Measurements from ENCODE around the gene PSMB3. TPM values are rescaled to one million over a fixed set of nuclear protein-coding genes. Genes with fewer than 3 reads are reported as not detected.

The PSMB3 gene
- total and polyA plus RNA-seq, 2 experiments from 2014 or later, result 166 to 379 TPM

DNA sequence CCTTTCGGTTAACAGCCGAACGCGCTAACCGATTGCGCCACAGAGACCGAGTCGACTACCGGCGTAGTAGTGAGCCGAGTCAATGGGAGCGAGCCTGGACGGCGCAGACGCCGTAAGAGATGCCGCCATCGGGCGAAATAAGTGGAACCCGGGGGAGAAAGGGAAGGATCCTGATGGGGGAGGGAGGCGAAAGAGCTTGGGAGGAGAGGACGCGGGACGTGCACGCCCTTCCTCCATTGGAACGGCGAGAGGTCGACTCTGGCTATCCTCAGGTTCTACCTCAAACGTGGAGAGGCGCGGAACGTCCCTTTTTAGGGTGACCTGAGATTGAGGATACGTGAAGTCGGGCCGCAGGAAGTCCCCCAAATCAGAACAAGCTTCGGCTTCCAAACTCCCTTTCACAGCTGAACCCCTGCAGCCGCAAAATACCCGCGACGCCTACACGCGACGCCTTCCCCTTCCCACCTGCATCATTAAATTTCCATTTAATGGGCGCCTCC, 683 bp upstream of the PSMB3 start:
- Histone ChIP-seq H3K27ac (peak overlapping the region; percentile 17), H3K36me3 (peaks cover 5% of the 10 kb centered on the region), H3K4me3 (peak overlapping the region; percentile 97), H3K27me3 (no peaks in the 10 kb centered on the region), H3K4me1 (ENCODE audit: low read depth) (peaks cover 12% of the 10 kb centered on the region), H3K9me3 (ENCODE audit: low read depth) (no peaks in the 10 kb centered on the region)
- peak; percentile 86 to 89 for DNase-seq (ENCODE audit: low read depth in 1 of 2, low spot score in 1 of 2)
- TF ChIP-seq, protein P1, sequence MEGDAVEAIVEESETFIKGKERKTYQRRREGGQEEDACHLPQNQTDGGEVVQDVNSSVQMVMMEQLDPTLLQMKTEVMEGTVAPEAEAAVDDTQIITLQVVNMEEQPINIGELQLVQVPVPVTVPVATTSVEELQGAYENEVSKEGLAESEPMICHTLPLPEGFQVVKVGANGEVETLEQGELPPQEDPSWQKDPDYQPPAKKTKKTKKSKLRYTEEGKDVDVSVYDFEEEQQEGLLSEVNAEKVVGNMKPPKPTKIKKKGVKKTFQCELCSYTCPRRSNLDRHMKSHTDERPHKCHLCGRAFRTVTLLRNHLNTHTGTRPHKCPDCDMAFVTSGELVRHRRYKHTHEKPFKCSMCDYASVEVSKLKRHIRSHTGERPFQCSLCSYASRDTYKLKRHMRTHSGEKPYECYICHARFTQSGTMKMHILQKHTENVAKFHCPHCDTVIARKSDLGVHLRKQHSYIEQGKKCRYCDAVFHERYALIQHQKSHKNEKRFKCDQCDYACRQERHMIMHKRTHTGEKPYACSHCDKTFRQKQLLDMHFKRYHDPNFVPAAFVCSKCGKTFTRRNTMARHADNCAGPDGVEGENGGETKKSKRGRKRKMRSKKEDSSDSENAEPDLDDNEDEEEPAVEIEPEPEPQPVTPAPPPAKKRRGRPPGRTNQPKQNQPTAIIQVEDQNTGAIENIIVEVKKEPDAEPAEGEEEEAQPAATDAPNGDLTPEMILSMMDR (IDR thresholded peaks at IDR 0.05; ENCODE audit: low read depth, low read length), result no peak

DNA sequence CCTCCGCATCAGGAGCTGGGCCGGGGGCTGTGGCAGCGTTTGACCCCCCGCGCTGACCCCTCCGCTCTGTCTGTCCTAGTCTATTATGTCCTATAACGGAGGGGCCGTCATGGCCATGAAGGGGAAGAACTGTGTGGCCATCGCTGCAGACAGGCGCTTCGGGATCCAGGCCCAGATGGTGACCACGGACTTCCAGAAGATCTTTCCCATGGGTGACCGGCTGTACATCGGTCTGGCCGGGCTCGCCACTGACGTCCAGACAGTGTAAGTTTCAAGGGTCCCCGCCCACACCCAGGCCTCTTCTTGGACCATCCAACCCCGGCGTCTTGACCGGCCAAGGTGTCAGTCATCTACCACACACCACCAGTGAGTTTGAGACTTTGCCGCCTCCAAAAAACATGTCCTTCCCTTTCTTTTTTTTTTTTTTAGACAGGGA, 548 bp downstream of the PSMB3 start:
- Histone ChIP-seq H3K27ac (peak overlapping the region; percentile 44), H3K4me1 (ENCODE audit: low read depth) (peaks cover 12% of the 10 kb centered on the region), H3K9me3 (ENCODE audit: low read depth) (no peaks in the 10 kb centered on the region), H3K27me3 (no peaks in the 10 kb centered on the region), H3K36me3 (peaks cover 10% of the 10 kb centered on the region), H3K4me3 (peak overlapping the region; percentile 97)
- DNase-seq (ENCODE audit: low read depth in 1 of 2, low spot score in 1 of 2), result no peak
- TF ChIP-seq, protein P1 (IDR thresholded peaks at IDR 0.05; ENCODE audit: low read depth, low read length), result no peak

DNA sequence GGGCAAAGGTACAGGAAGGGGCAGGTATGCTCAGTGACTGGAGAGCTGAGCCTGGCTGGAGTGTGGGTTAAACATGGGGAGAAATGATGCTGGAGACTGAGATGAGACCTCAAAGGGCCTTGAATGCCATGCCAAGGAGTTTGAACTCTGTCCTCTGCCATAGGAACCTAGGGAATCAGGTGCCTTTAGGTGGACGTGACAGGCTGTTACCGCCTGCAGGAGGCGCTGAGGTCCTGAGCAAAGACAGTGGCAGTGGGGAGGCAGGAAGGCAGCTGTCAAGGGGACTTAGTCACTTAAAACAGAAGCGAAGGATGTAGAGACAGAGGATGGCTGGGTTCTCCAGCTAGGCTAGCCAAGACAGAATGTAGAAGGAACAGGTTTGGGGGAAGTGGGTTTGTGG, 9.1 kb downstream of the PSMB3 start:
- TF ChIP-seq, protein P1 (IDR thresholded peaks at IDR 0.05; ENCODE audit: low read depth, low read length), result peak; percentile 36

DNA sequence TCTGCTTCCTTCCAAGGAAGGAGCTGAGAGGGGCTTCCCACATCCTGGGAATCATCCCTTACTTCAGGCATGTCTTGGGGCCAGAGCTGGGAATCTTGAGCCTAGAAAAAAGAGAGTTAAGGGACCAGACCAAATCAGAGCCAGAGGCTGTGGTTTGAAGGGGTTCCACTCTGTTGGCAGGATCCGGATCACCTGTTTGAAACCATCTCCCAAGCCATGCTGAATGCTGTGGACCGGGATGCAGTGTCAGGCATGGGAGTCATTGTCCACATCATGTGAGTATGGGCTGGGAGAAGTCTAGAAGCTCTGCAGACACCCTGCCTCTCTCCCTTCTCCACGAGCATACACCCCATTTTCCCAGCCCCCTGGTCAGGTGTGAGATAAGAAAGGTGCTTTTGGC, 9.7 kb downstream of the PSMB3 start:
- TF ChIP-seq, protein P1 (IDR thresholded peaks at IDR 0.05; ENCODE audit: low read depth, low read length), result no peak
- peaks cover 47% of the 10 kb centered on the region for H3K36me3 ChIP-seq
- no peak for DNase-seq (ENCODE audit: low read depth in 1 of 2, low spot score in 1 of 2)
- H3K9me3 ChIP-seq (ENCODE audit: low read depth), result no peaks in the 10 kb centered on the region
- H3K4me1 ChIP-seq (ENCODE audit: low read depth), result no peaks in the 10 kb centered on the region
- no peaks in the 10 kb centered on the region for H3K27me3 ChIP-seq
- H3K27ac ChIP-seq, result no peak overlapping the region
- H3K4me3 ChIP-seq, result no peak overlapping the region

More for the DNA sequence above, 9.1 kb downstream of the PSMB3 start:
- H3K4me1 ChIP-seq (ENCODE audit: low read depth), result no peaks in the 10 kb centered on the region
- peaks cover 46% of the 10 kb centered on the region for H3K36me3 ChIP-seq
- H3K4me3 ChIP-seq, result no peak overlapping the region
- DNase-seq (ENCODE audit: low read depth in 1 of 2, low spot score in 1 of 2), result peak; percentile 35 to 36
- H3K27me3 ChIP-seq, result no peaks in the 10 kb centered on the region
- no peak overlapping the region for H3K27ac ChIP-seq
- H3K9me3 ChIP-seq (ENCODE audit: low read depth), result no peaks in the 10 kb centered on the region

DNA sequence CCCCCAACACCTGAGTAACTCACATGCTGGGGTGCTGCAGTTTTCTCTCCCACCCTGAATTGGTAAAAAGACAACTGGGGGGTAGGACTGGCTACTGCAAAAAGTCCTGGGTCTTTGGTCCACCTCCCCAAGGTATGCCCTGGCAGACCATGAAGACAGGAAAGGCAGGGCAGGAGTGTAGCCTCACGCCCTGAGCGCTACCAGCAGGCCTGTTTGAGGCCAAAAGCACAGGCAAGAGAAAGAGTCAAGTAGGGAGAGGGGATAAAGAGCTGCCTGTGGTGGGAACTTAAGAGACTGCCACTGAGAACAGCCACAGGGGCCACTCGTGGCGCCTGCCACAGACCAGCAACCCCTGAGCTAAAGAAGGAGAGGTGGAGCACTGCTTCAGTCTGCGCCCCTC, 13.8 kb downstream of the PSMB3 start:
- Histone ChIP-seq H3K27me3 (no peaks in the 10 kb centered on the region), H3K27ac (no peak overlapping the region), H3K4me1 (ENCODE audit: low read depth) (no peaks in the 10 kb centered on the region), H3K4me3 (no peak overlapping the region), H3K9me3 (ENCODE audit: low read depth) (no peaks in the 10 kb centered on the region), H3K36me3 (peaks cover 50% of the 10 kb centered on the region)
- TF ChIP-seq, protein P1 (IDR thresholded peaks at IDR 0.05; ENCODE audit: low read depth, low read length), result no peak
- no peak for DNase-seq (ENCODE audit: low read depth in 1 of 2, low spot score in 1 of 2)

Measured in cardiac muscle cell (in vitro differentiated cells and primary cell).